Adrenal gland (tissue), 12 donors: ENCODE results near the gene ZBTB38. TPM values are rescaled to one million over a fixed set of nuclear protein-coding genes. Genes with fewer than 3 reads are reported as not detected.

ENCODE experiments used
- DNase-seq, 7 donors: peaks; one replicate each; pipeline ENCODE4 v3.0.0-alpha.2; 2019 to 2020
- H3K27ac ChIP-seq, 5 donors: fragments of 200-600 bp; sonication (generic) in 4 of 5; 1 replicate in 3 of 5; 2 replicates in 2 of 5; pipeline versions ENCODE4 v1.5.1 to v1.8.0; 2016 to 2020; ENCODE audit warnings: mild to moderate bottlenecking in 1 of 5
- H3K27me3 ChIP-seq: fragments of 200-600 bp; 2 replicates; pipeline ENCODE4 v1.8.0; 2021
- H3K36me3 ChIP-seq, 2 donors: fragments of 200-600 bp; replicated peaks in 1 of 2; 1 replicate in 1 of 2; 2 replicates in 1 of 2; pipeline versions ENCODE4 v1.5.1 to v1.8.0; 2018 to 2022
- H3K4me1 ChIP-seq, 2 donors: fragments of 200-600 bp; replicated peaks in 1 of 2; 1 replicate in 1 of 2; 2 replicates in 1 of 2; pipeline versions ENCODE4 v1.5.1 to v1.8.0; 2018 to 2021
- H3K4me3 ChIP-seq, 4 donors: fragments of 200-600 bp; sonication (generic) in 3 of 4; one replicate each; pipeline ENCODE4 v1.5.1; 2016 to 2018
- H3K9me3 ChIP-seq, 3 donors: fragments of 200-600 bp; sonication (generic) in 1 of 3; replicated peaks in 1 of 3; 1 replicate in 2 of 3; 2 replicates in 1 of 3; pipeline versions ENCODE4 v1.5.1 to v1.8.0; 2016 to 2021
- POLR2A ChIP-seq, 2 donors: fragments of 450-650 bp; IDR thresholded peaks; one replicate each; pipeline ENCODE4 v1.6.1; 2017; ENCODE audit warnings: antibody characterized with exemption in 2 of 2, mild to moderate bottlenecking in 2 of 2, moderate library complexity in 1 of 2
- whole genome bisulfite sequencing, 4 donors: extraction: QIAGEN DNeasy Blood & Tissue Kit in 2 of 4; methylation state at CpG; one replicate each; pipeline versions ENCODE4 v1.1.5 to v1.1.7; 2013 to 2017; 5-methylcytosine and 5-hydroxymethylcytosine counted together
- intact Hi-C, 2 donors: fragments of 100-400 bp; cut with DNase I; formaldehyde crosslinking; loops; one replicate each; pipeline versions ENCODE4 v1.14.1 to v1.15.0; 2022 to 2023
- polyA plus RNA-seq, 3 donors: library from polyadenylated mRNA; stranded (reverse); fragments of 200-250 nt in 2 of 3; fragments of 350-450 nt in 1 of 3; fragmentation: Illumina TruSeq in 1 of 3; extraction: RNeasy Lipid Tissue Mini Kit (QIAGEN cat#74804) in 1 of 3; gene quantifications; one replicate each; pipeline ENCODE4 v1.2.3, GENCODE V29; 2013 to 2014
- total RNA-seq, 9 donors: library from RNA; depleted of rRNA in 4 of 9; stranded (reverse); fragments of >200 nt in 4 of 9; fragments of 120-200 nt in 1 of 9; fragmentation: NEBNext Ultra II Directional in 1 of 9; extraction: Animal tissue kit (Norgen Biotek cat#: 25700) in 1 of 9; gene quantifications; one replicate each; pipeline versions ENCODE4 v1.1.0 to v1.2.4, GENCODE V29; 2013 to 2023
- TF ChIP-seq, protein P1 (sequence below), 6 experiments: fragments of 450-650 bp in 4 of 6; fragments of 200-600 bp in 2 of 6; sonication (generic) in 1 of 6; IDR thresholded peaks; 1 replicate in 5 of 6; 2 replicates in 1 of 6; pipeline versions ENCODE4 v1.5.1 to v1.8.0; 2016 to 2021; ENCODE audit warnings: antibody characterized with exemption in 6 of 6, mild to moderate bottlenecking in 2 of 6, moderate library complexity in 1 of 6
- donor health status: healthy with polysubstance abuse.
- donor health status: Bipolar disorder and iron deficiency.
- donor health status: DM: yes; HTN: yes; CAD: no.
- donor health status: DM: no; HTN: no; CAD: no.
- donor health status: DM: no; HTN: no; CAD: no.
- donor health status: DM: yes; HTN: yes; CAD: no.

Gene ZBTB38
- total and polyA plus RNA-seq, 12 donors, result 12.0 to 231 (median 147) TPM

DNA sequence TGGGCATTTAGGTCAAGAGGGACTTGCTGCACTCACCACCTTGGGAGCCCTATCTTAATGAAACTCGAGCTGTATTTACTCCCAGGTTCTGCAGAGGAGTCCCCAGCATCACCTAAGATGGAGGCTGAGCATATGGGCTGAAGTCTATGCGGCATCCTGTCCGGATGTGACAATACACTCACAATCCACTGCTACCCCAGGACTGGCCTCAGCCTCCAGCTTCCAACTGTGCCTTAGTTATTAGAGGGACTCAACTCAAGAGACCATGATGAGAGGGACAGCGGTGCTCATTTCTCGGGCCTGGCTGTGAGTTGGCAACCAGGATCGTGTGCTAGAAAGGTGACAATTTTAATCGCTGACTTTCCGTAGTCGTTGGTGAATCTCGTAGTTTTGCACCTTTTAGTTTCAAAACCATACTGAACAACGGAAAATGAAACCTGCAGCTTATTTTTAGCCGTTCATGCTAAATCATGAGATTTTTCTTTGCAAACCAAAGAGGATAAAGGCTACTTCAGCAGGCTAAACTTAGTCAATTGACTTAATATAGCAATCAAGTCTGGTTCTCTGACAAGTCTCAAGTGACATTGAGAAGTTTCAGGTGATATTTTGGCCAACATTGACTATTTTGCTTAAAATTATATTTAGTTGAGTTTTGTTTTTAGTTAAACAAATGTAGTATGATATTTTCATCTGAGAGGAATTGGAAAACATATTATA lies 11.1 kb downstream of the ZBTB38 start:
- no peak overlapping the region for H3K27ac ChIP-seq
- peaks cover 0 to 8% of the 10 kb centered on the region in 2 donors for H3K36me3 ChIP-seq
- no peak for TF ChIP-seq POLR2A (IDR thresholded peaks at IDR 0.05)
- TF ChIP-seq, protein P1, sequence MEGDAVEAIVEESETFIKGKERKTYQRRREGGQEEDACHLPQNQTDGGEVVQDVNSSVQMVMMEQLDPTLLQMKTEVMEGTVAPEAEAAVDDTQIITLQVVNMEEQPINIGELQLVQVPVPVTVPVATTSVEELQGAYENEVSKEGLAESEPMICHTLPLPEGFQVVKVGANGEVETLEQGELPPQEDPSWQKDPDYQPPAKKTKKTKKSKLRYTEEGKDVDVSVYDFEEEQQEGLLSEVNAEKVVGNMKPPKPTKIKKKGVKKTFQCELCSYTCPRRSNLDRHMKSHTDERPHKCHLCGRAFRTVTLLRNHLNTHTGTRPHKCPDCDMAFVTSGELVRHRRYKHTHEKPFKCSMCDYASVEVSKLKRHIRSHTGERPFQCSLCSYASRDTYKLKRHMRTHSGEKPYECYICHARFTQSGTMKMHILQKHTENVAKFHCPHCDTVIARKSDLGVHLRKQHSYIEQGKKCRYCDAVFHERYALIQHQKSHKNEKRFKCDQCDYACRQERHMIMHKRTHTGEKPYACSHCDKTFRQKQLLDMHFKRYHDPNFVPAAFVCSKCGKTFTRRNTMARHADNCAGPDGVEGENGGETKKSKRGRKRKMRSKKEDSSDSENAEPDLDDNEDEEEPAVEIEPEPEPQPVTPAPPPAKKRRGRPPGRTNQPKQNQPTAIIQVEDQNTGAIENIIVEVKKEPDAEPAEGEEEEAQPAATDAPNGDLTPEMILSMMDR (IDR thresholded peaks at IDR 0.05), result no peak
- 92 to 96% (median 94%) methylated on average over 10 to 12 of the region's 12 CpGs for WGBS, 4 donors
- DNase-seq, result no peak
- intact Hi-C loops, result no loop called here
- H3K27me3 ChIP-seq, result no peaks in the 10 kb centered on the region
- peaks cover 0 to 6% of the 10 kb centered on the region in 2 donors for H3K4me1 ChIP-seq
- no peak overlapping the region for H3K4me3 ChIP-seq
- no peaks in the 10 kb centered on the region for H3K9me3 ChIP-seq

DNA sequence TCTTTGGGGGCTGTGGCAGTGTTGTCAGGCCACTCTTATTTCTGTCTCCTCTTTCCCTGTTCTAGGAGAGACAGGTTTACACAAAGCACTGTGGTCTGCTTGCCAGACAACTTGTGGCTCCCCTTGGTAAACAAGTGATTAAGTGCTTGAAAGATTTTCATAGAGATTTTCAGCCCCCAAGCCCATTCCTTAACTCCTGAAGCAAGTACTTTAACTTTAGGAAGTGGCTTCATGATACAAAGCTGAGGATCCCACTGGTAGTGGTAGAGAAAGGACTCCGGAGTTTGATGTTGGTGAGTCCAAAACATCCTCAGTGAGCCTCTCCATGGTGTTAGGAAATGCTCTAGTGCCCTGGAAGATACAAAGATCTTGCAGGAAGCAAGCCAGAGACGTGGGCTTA lies 12.0 kb downstream of the ZBTB38 start:
- H3K9me3 ChIP-seq, result no peaks in the 10 kb centered on the region
- no peaks in the 10 kb centered on the region for H3K27me3 ChIP-seq
- no peak for DNase-seq
- no peak overlapping the region for H3K4me3 ChIP-seq
- intact Hi-C loops, result no loop called here
- H3K27ac ChIP-seq, result peak overlapping the region in 2 of 5 donors; percentile 42 to 55
- 88 to 95% (median 91%) methylated on average over 2 of the region's 2 CpGs for WGBS, 4 donors
- peaks cover 0 to 8% of the 10 kb centered on the region in 2 donors for H3K36me3 ChIP-seq
- no peak for TF ChIP-seq POLR2A (IDR thresholded peaks at IDR 0.05)
- TF ChIP-seq, protein P1 (IDR thresholded peaks at IDR 0.05), result no peak
- H3K4me1 ChIP-seq, result peaks cover 0 to 7% of the 10 kb centered on the region in 2 donors

DNA sequence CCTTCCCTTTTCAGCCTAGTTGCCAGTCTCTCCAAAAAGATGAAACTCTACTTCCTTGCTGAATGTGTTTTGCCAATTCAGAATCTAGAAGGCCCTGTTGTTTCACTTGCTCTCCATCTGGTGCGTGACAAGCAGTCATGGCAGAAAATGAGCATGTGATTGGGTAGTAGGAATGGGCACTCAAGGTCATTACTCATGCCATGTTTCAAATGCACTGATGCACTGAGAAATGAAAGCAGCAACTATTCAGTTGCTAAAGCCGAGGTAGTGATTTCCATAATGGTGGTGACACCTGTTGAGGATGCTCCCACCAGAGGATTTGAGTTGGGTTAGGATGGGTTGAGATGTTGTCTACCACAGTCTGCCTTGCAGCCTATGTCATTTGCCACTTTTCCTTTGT lies 12.7 kb downstream of the ZBTB38 start:
- peaks cover 0 to 8% of the 10 kb centered on the region in 2 donors for H3K36me3 ChIP-seq
- H3K4me1 ChIP-seq, result peaks cover 5 to 14% of the 10 kb centered on the region in 2 donors
- no peaks in the 10 kb centered on the region for H3K27me3 ChIP-seq
- peak overlapping the region in 2 of 5 donors; percentile 42 to 55 for H3K27ac ChIP-seq
- 63 to 72% (median 68%) methylated on average over 2 of the region's 2 CpGs for WGBS, 4 donors
- TF ChIP-seq, protein P1 (IDR thresholded peaks at IDR 0.05), result no peak
- TF ChIP-seq POLR2A (IDR thresholded peaks at IDR 0.05), result no peak
- DNase-seq, result peak in 2 of 7 donors; percentile 33 to 46
- intact Hi-C loops, result no loop called here
- H3K9me3 ChIP-seq, result no peaks in the 10 kb centered on the region
- H3K4me3 ChIP-seq, result no peak overlapping the region

GRCh38 chr3:141382571-141382970 lies 14.3 kb downstream of the ZBTB38 start:
- Histone ChIP-seq H3K27me3 (no peaks in the 10 kb centered on the region), H3K27ac (no peak overlapping the region), H3K4me3 (no peak overlapping the region), H3K4me1 (peaks cover 6 to 23% of the 10 kb centered on the region in 2 donors), H3K9me3 (no peaks in the 10 kb centered on the region), H3K36me3 (peaks cover 0 to 8% of the 10 kb centered on the region in 2 donors)
- DNase-seq, result no peak
- TF ChIP-seq, protein P1 (IDR thresholded peaks at IDR 0.05), result no peak
- TF ChIP-seq POLR2A (IDR thresholded peaks at IDR 0.05), result no peak
- 82 to 97% (median 90%) methylated on average over 2 of the region's 2 CpGs for WGBS, 4 donors
- intact Hi-C loops, result no loop called here
